IPS DF 4.7 (cell line): Measurements from ENCODE around the gene PSMB11.

Experiments used
- DNase-seq: peaks from one replicate; pipeline ENCODE4 v3.0.0-alpha.2; 2013; ENCODE audit warnings: low spot score; ENCODE audit errors: extremely low read depth

Gene PSMB11

GRCh38 chr14:23057757-23058653 lies 16.0 kb downstream of the PSMB11 start:
- DNase-seq: peak; percentile 85

- no peak for DNase-seq
Observed at GRCh38 chr14:23058654-23059504, 16.9 kb downstream of the PSMB11 start.

GRCh38 chr14:23060536-23061260 lies 18.7 kb downstream of the PSMB11 start:
- no peak for DNase-seq

GRCh38 chr14:23062002-23062401 lies 20.0 kb downstream of the PSMB11 start:
- no peak for DNase-seq

- no peak for DNase-seq
Observed at GRCh38 chr14:23063601-23064000, 21.6 kb downstream of the PSMB11 start.

GRCh38 chr14:23066368-23066767 lies 24.4 kb downstream of the PSMB11 start:
- DNase-seq: no peak

- no peak for DNase-seq
Observed at GRCh38 chr14:23066855-23067744, 25.1 kb downstream of the PSMB11 start.

GRCh38 chr14:23067847-23068788 lies 26.1 kb downstream of the PSMB11 start:
- DNase-seq: no peak

GRCh38 chr14:23068789-23069412 lies 26.9 kb downstream of the PSMB11 start:
- DNase-seq: peak; percentile 87

- no peak for DNase-seq
Observed at GRCh38 chr14:23069413-23069806, 27.4 kb downstream of the PSMB11 start.

GRCh38 chr14:23070262-23071129 lies 28.5 kb downstream of the PSMB11 start:
- DNase-seq: no peak

GRCh38 chr14:23071244-23071920 lies 29.4 kb downstream of the PSMB11 start:
- DNase-seq: no peak

- no peak for DNase-seq
Observed at GRCh38 chr14:23071921-23072539, 30.0 kb downstream of the PSMB11 start.

- DNase-seq: no peak
Observed at GRCh38 chr14:23074906-23075305, 32.9 kb downstream of the PSMB11 start.

GRCh38 chr14:23076785-23077408 lies 34.9 kb downstream of the PSMB11 start:
- no peak for DNase-seq

GRCh38 chr14:23077962-23078361 lies 36.0 kb downstream of the PSMB11 start:
- DNase-seq: no peak

GRCh38 chr14:23078692-23079116 lies 36.7 kb downstream of the PSMB11 start:
- no peak for DNase-seq
